Stimulated activated CD8-positive, alpha-beta memory T cell treated with anti-CD3 and anti-CD28 coated beads, Interleukin-7, amount 100 ng/mL, for 48 hours (primary cell): ENCODE results near the gene MFAP5.
"Not testable (repeated sequence)": the region's sequence is repeated elsewhere in the genome, so short reads cannot be mapped to it uniquely, and the experiment has no call there.

ENCODE experiments used
- DNase-seq, 2 donors: peaks; one replicate each; pipeline ENCODE4 v3.0.0-alpha.2; 2020; ENCODE audit warnings: low read depth in 1 of 2; ENCODE audit errors: extremely low read depth in 1 of 2

Gene MFAP5

DNA sequence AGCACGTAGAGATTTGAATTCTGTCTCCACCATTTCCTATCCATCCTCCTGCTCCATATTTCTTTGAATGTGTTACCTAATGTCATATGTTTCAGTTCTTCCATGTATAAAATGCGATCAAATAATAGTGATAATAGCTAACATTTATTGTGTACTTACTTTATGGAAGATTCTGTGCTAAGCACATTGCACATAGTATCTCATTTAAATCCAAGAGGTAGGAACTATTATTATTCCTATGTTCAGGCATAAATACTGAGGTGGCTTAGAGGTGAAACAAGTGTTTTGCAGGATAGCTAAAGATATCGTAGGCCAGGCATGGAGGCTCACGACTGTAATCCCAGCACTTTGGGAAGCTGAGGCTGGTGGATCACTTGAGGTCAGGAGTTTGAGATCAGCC lies 32.5 kb downstream of the MFAP5 start:
- no peak for DNase-seq

DNA sequence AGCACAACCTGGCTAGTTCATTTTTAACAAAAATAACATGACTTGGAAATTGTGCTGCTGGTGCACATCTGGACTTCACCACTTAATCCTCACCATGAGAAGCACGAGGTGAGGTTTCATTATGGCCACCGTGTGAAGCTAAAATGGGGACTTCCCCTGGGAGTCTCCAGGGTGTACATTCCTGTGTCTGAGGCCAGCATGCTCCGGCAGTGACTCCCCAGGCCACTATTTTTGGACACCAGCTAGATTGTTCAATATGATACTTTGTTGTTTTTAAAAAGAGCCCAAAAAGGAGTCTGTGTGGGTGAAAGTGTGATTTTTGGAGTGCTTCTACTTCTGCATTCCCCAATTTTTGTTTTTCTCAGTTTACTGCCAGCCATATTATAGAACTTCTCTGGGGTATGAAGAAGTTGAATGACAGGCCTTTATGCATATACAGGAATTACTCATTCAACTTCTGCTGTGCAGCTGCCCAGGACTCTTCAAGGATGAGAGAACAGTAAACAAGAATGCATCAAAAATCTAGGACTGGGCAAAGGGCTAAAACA lies 33.1 kb downstream of the MFAP5 start:
- DNase-seq: no peak

DNA sequence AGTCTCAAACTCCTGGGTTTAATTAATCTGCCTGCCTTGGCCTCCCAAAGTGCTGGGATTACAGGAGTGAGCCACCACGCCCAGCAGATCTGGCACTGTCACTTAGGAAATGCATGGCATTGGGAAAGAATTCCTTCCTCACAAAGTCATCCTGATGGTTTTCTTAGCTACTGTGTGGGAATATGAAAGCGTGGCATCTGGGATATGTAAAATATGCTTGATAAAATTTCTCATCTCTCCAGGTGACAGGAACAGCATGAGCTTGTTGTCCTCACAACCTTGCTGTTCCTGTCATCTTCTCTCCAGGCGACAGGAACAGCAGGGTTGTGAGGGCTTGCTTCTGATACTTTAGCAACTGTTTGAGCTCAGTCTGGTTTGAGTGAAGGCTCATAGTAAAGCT lies 33.9 kb downstream of the MFAP5 start:
- no peak for DNase-seq

DNA sequence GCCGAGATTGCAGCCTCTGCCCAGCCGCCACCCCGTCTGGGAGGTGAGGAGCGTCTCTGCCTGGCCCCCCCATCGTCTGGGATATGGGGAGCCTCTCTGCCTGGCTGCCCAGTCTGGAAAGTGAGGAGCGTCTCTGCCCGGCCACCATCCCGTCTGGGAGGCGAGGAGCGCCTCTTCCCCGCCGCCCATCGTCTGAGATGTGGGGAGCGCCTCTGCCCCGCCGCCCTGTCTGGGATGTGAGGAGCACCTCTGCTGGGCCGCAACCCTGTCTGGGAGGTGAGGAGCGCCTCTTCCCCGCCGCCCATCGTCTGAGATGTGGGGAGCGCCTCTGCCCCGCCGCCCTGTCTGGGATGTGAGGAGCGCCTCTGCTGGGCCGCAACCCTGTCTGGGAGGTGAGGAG lies 37.9 kb downstream of the MFAP5 start:
- not testable (repeated sequence) for DNase-seq

DNA sequence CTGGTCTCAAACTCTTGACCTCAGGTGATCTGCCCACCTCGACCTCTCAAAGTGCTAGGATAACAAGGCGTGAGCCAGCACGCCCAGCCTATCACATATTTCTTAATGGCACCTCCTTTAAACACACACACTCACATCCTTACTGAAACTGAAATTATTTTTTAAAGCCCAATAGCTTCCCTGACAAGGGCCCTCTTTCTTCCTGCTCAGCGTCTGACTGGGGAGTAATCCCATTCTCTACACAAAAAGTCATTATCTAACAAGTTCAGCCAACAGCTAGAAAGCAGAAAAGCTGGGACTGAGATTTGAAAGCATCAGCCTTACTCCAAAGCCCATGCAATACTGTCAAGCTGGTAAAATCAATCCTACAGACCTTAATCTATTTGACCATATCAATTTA lies 40.0 kb downstream of the MFAP5 start:
- DNase-seq: no peak

DNA sequence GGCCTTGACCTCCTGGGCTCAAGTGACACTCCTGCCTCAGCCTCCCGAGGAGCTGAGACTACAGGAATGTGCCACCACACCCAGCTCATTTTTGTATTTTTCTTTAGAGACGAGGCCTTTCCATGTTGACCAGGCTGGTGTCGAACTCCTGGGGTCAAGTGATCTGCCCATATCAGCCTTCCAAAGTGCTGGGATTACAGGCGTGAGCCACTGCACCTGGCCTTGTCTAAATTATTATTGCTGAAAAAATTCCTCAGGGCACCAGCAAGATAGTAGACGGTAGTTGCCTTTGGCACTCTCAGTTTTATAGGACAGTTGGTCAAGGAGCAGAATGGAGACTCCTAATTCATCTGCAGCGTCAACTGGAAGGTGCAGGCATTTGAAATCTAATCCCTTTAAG lies 47.4 kb downstream of the MFAP5 start:
- no peak for DNase-seq

DNA sequence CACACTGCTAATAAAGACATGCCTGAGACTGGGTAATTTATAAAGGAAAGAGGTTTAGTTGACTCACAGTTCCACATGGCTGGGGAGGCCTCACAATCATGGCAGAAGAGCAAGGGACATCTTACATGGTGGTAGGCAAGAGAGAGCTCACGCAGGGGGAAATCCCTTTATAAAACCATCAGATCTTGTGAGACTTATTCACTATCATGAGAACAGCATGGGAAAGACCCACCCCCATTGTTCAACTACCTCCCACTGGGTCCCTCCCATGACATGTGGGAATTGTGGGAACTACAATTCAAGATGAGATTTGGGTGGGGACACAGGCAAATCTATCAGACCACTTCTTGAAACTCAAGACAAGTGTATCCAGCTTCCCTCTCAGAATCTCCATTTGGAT lies 48.7 kb downstream of the MFAP5 start:
- not testable (repeated sequence) for DNase-seq

DNA sequence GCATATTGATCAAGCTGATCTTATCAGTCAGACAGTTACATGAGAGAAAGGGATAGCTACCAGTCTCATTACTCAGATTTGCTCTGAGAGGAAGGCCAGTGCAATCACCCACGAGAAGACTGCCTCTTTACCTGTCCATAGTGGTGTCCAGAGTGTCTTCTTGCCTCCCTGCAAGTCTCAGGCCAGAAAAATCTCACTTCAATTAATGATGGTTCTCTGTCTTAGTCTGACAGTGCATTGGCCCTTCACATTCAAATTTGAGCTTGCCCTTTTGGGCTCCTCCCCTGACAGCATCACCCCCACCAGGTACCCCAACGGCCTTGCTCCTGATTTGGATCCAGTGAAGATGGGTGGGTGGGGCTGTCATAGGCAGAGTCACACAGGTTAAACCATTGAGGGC lies 50.0 kb downstream of the MFAP5 start, which contains the start of gene AICDA:
TSS of gene AICDA (minus strand) at position 231 of the 400 bp plus-strand sequence. CDS start at position 139, 92 bp downstream.
- DNase-seq: no peak

DNA sequence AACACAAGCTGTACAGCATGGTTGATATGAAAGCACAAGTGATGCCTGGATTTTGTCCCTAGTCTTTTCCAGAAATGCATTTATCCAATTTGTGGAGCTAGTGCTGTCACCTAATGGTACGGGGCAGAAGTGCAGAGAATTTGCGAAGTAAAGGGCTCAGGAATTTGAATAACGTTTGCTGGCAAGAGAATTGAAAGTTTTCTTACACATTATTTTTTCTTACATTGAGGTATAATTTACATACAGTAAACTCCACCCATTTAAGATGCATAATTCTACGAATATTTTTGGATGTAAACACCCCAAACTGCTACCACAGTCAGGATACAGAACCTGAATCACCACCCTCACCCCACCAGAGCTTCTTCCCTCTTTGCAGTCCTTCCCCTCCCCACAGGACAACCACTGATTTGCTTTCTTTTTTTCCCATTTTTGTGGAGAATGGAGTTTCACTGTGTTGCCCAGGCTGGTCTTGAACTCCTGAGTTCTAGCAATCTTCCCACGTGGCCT lies 53.5 kb downstream of the MFAP5 start:
- DNase-seq: no peak

DNA sequence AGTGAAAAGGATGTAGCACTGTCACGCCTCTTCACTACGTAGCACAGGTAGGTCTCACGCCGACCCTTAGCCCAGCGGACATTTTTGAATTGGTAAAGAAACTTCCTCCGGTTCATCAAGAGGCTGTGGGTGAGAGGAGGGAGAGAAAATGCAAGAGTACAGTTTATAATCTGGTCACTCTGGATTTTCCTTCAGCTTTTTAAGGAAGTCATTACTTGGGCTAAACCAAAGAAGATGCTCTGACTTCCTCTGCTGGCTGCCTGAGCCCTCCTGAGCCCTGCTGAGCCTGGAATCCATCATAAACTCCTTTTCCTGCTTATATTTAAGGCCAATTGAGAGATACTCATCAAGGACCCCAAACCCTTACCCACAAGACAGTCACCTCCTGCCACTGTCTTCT lies 55.7 kb downstream of the MFAP5 start:
- DNase-seq: no peak

DNA sequence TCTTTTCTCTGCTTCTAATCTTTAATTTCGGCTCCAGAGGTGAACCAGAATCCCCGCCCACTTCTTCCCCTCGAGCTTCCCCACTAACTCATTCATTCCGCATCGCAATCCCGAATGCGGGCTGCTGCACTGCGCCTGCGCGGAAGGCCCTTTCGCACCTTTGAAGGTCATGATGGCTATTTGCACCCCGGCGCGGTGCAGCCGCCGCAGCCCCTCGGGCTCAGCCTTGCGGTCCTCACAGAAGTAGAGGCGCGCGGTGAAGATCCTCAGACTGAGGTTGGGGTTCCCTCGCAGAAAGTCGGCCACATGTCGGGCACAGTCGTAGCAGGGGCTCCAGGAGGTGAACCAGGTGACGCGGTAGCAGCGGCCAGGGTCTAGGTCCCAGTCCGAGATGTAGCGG lies 57.6 kb downstream of the MFAP5 start:
- DNase-seq: no peak

DNA sequence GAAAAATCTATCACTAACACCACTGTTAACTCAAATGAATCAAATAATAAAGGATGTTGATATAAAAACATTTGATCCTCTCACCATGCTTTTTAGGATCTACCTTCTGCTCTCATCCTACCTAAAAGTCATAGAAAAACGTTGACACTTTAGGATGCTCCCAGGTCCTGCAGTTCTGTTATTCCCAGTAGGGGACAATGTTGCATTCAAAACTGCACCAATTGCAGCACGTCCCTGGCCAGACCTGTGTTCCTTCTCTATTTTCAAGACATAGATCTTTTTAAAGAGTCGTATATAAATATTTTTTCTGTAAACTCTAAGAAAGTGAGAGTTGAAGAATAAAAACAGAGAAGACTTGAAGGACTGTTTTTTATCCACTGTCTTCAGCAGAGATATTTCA lies 58.8 kb downstream of the MFAP5 start:
- DNase-seq: no peak

DNA sequence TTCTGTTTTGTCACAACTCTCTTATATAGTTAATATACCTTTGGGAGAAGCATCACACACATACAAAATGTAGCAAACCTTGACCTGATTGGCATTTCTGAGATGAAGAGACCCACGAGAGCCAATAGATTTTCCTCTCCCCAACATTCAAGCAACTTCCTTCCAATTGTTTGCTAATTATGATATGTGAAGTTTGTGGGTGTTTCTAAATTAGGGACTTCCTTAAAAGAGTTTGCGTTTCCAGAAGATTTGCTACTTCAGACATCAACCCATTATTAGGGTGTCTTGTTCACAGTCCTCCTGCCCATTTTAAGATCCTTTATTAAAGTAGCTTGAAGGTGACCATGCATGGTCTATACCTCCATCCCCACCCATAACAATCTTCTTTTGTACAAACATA lies 59.3 kb downstream of the MFAP5 start:
- no peak for DNase-seq

DNA sequence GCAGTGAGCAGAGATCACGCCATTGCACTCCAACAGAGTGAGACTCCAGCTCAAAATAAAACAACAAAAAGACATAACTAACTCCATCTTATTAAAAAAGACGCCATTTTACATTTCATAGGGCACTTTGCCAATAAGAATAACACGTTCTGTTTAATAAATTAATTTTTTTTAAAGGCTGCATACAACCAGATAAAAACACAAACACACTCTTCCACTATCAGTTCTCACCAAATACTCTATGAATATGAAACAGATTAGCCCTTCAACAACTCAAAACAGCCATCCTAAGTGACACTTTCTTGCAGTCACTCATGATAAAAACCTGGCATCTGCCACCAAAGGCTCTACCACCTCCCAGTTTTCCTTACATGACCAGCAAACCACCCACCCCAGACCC lies 66.1 kb downstream of the MFAP5 start:
- no peak for DNase-seq
